IPS-18c (cell line): ENCODE data around the gene GPN3.
"Not testable (repeated sequence)": the region's sequence is repeated elsewhere in the genome, so short reads cannot be mapped to it uniquely, and the experiment has no call there.

Experiments
- H3K4me3 ChIP-seq: 2 replicates; pipeline ENCODE4 v1.7.0; 2013; ENCODE audit warnings: low read depth, mild to moderate bottlenecking, low read length, moderate library complexity; ENCODE audit not compliant: insufficient read depth
- H3K9me3 ChIP-seq: one replicate; pipeline ENCODE4 v1.6.1; 2013; ENCODE audit warnings: mild to moderate bottlenecking, low read length, moderate library complexity; ENCODE audit not compliant: control insufficient read depth, insufficient read depth

GPN3 gene

DNA sequence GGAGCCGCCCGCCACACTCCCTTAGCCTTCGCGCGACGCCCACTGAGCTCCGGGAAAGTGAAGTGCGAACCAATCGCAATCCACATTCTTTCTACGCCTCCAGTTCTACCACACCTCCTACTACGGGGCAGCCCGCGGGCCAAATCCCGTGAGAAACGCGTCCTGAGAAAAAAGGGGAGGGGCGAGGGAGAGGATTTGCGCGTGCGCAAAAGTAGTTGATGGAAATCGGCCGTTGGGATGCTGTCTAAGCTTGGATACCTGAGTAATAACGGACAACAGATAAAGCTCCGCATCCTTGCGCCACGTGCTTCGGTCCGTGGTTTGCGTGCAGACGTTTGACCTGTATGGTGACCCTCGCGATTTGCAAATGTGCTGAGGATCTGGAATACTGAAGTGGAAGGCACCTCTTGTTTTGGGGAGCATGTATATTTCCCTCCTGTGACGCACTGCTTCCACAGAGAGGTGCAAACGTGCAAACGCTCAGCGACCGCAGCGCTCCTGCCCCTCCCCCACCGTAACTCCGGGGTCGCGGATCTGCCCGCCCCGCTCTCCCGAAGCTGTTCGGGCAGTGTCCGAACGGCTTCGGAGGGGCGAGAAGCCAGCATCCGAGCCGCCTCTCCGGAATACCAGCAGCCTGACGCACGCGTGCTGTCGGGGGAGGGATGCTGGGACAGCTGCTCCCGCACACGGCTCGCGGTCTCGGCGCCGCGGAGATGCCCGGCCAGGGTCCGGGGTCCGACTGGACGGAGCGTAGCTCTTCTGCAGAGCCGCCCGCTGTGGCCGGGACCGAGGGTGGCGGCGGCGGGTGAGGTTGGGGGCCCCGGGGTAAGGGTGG, at the start of gene GPN3, which contains the start of gene FAM216A:
Gene GPN3 (minus strand): TSS at position 44 of the 835 bp plus-strand sequence. CDS start 54 bp downstream, outside the sequence.
Gene FAM216A (plus strand): TSS at position 632 of the 835 bp plus-strand sequence. CDS start 31 bp downstream, at position 663.
- Histone ChIP-seq H3K4me3 (peak within 1 kb of the TSS; percentile 96), H3K9me3 (no peaks in the 10 kb centered on the region)

DNA sequence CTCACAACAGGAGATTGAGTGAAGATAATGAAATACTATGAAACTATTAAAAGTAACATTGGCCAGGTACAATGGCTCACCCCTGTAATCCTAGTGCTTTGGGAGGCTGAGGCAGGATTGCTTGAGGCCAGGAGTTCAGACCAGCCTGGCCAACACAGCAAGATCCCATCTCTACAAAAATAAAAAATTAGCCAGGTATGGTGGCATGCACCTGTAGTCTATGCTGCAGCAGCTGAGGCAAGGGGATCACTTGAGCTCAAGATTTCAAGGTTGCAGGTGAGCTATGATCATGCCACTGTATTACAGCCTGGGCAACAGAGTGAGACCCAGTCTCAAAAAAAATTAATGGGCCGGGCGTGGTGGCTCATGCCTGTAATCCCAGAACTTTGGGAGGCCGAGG, 48.9 kb upstream of the GPN3 start:
- Histone ChIP-seq H3K4me3 (no peak overlapping the region), H3K9me3 (no peaks in the 10 kb centered on the region)

DNA sequence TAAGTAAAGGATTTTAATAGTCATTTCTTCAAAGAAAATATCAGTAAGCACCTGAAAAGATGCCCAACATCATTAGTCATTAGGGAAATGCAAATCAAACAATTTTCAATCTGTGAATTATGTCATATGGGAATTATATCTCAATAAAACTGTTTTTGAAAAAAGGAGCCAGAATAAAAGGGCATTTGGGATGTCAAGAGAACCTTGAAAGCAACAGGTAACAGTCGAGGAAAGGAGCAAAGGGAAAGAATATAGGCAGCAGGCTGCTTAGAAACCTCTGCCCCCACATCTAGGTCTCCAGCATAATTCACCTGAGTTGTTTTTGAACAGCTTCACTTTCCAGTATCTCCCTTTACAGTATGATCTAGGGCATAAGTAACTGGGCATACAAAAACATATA, 46.3 kb upstream of the GPN3 start:
- H3K9me3 ChIP-seq: no peaks in the 10 kb centered on the region
- no peak overlapping the region for H3K4me3 ChIP-seq

DNA sequence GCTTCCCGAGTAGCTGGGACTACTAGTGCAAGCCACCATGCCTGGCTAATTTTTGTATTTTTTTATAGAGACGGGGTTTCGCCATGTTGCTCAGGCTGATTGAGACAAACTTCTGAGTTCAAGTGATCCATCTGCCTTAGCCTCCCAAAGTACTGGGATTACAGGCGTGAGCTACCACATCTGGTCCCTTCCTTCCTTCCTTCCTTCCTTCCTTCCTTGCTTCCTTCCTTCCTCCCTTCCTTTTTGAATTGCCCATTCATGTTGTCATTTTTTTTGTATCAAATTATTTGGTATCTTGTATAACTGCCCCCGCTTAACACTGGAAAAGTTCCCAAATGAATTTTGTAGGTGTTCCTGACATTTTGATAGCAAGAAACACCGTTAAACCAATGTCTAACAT, 45.8 kb upstream of the GPN3 start:
- no peaks in the 10 kb centered on the region for H3K9me3 ChIP-seq
- H3K4me3 ChIP-seq: no peak overlapping the region

DNA sequence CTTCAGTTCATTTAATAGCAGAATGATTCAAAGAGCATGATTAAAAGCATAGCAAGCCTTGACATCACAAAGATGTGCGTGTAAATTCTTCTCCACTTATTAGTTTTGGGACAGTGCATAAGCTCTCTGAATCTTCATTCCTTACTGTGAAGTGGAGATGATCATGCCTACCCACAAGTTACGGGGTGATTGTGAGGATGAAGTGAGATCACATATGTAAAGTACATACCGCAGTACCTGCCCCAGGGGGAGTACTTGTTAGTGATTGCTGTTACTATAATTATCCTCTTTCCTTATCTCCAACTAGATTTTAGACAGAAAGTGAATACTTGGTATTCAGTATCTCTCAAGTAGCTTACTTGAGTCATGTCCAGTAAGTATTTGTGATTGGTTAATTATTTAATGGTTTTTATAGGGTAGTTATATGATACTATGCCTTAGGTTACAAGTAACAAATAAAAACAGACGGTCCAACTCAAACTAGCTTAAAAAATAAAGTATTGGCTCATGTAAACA, 40.1 kb upstream of the GPN3 start:
- Histone ChIP-seq H3K4me3 (no peak overlapping the region), H3K9me3 (peaks cover 2% of the 10 kb centered on the region)

DNA sequence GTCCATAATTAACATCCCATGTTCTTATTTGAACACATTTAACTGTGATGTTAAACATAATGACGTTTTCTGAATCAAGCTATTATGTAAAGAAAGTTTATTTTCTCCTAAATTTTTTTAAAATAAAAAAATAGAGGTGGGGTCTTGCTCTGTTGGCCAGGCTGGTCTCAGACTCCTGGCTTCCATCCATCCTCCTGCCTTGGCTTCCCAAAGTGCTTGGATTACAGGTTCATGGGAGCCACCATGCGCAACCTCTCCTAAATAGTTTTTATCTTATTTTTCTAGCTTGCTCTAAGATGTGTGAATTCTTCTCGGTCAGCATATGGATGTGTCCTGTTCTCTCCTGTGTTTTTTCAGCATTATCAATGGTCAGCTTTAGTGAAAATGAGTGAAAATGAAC, 37.3 kb upstream of the GPN3 start:
- H3K9me3 ChIP-seq: peaks cover 7% of the 10 kb centered on the region
- H3K4me3 ChIP-seq: no peak overlapping the region

DNA sequence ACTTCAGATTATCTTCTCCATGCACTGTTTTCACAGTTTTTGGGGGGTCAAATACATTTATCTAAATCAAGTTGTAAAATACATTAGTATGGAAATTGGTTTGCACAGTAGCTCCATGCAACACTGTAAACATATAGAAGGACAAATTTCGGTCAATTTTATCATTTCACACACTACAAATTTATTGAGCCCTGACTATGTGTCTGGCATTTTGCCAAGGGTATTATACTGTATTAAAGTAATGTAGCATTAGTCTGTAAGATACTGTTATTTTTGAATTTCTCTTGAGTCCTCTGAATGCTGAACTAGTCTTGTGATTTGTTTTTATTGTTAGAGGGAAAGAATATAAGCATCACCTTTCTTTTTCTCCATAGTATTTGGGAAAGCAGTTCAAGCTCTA, 35.4 kb upstream of the GPN3 start:
- H3K9me3 ChIP-seq: peaks cover 7% of the 10 kb centered on the region
- H3K4me3 ChIP-seq: no peak overlapping the region

DNA sequence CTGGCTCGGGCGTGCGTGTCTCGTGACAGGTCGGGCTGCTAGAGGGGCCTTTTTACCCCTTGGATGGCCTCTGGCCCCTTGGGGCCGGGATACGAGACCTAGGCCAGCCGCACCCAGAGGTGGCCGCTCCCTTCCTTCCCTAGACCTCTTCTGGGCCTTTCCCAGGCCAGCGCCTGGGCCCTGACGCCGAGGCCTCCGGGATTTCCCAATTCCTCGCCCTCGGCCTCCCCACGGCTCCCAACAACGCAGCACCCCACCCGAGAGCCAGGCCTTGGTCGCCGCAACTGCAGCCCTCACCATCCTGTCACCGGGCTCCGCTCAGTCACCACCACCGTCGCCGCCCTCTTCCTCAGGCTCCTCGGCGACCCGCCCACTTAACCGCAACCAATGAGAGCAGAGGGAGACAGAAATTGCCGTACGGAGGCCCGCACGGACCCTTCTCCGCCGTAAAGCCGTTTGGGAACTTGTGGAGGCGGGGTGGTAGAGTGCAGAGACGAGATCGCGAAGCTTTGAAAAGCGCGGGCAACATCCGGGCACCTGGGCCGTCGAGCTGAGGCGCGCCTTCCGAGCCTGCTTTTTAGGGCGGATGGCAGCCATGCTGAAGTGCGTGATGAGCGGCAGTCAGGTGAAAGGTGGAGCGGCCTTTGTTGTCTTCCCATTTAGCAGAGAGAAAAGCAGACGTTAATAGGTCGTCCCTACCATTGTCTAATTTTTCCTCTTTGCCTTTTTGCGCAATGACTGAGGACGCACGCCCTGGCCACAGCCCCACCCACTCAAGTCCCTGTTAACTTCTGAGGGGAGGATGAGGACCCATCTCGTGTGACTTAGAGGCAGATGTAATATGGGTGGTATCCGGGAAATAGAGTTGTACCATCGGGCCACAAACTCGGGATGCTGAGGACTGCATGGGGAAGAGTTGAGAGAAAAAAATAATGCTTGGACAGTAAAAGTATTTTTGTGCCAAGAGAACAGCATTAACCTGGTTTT, 34.0 kb upstream of the GPN3 start, which contains the start of the genes RAD9B and VPS29:
Gene RAD9B (plus strand): TSS at position 580 of the 987 bp plus-strand sequence. CDS start 7 bp downstream, at position 587.
Gene VPS29 (minus strand): TSS at position 360 of the 987 bp plus-strand sequence. CDS start 60 bp downstream, at position 300.
- Histone ChIP-seq H3K4me3 (peak within 1 kb of the TSS; percentile 97), H3K9me3 (peaks cover 7% of the 10 kb centered on the region)

DNA sequence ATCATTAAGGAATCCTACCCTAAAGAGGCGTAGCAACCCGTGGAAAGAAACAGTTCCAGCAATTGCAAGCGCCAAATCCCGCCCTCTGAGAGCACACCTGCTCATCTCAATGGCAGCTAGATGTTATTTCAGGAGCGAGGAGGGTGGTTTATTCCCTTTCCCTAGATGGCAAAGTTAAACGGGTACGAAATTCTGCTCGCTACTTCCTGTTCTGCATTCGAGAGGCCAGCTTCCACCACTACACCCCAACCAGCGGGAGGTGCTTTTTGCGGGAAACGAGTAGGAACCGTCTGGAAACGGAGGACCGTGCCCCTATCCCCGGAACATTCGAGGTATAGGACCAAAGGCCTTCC, 33.3 kb upstream of the GPN3 start:
- H3K9me3 ChIP-seq: peaks cover 7% of the 10 kb centered on the region

DNA sequence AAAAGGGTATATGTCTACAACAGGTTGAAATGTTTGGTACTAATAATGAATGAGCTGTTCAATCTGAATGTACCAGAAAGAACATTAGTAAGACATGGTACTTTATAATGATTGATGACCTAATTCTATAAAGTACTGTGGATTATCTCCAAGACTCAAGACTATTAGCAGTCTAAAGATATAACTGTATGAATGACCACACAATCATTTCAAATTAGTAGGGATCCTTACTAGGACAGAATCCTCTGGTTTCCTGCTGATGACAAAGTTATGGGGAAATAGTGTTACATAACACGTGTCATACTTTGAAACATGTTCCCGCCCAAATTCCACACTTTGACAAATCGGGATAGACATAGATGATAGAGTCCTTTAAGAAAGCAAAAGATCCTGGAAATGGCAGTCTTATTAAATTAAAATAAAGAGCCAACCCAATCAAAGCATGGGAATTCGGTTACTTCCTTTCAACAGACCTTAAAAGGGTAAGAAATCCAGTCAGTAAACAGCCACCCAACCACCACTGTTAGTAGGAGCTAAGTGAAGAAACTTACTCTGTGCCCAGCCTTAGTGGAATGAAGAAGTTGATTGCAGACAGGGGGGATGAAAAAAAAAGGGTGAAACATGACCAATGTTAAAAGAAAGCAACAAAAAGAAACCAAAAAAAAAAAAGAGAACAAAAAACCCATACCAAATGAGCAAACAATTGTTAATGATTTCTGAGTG, 31.1 kb upstream of the GPN3 start:
- Histone ChIP-seq H3K4me3 (no peak overlapping the region), H3K9me3 (peaks cover 5% of the 10 kb centered on the region)

More for the DNA sequence above, 33.3 kb upstream of the GPN3 start:
- H3K4me3 ChIP-seq: peak overlapping the region; percentile 97

DNA sequence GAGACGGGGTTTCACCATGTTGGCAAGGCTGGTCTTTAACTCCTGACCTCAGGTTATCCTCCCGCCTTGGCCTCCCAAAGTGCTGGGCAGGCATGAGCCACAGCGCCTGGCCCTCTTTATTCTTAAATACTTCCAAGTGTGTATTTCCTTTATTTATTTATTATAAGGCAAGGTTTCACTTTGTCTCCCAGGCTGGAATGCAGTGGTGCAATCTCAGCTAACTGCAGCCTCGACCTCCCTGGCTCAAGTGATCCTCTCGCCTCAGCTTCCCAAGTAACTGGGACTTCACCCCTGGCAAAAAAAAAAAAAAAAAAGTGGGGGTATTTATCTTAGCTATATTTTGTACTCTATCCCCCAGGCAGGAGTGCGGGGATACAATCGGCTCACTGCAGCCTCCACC, 7.4 kb upstream of the GPN3 start:
- Histone ChIP-seq H3K9me3 (no peaks in the 10 kb centered on the region), H3K4me3 (no peak overlapping the region)

DNA sequence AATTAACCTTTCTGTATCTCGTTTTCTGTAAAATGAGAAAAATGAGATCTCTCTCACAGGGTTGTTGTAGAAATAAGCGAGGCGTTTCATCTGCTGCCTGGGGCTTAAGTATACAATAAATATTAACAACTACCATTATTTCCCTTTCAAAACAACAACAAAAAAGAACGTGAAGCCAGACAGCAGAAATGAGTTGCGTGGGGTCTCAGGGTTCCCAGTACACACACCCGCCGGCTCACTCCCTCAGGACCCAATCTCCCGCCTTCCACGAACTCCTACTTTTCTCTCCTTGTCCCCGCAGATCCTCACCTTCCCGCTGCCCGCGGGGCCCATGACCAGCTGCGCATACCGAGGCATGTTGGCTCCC, 227 bp downstream of the GPN3 start:
- peak overlapping the region; percentile 96 for H3K4me3 ChIP-seq
- no peaks in the 10 kb centered on the region for H3K9me3 ChIP-seq

DNA sequence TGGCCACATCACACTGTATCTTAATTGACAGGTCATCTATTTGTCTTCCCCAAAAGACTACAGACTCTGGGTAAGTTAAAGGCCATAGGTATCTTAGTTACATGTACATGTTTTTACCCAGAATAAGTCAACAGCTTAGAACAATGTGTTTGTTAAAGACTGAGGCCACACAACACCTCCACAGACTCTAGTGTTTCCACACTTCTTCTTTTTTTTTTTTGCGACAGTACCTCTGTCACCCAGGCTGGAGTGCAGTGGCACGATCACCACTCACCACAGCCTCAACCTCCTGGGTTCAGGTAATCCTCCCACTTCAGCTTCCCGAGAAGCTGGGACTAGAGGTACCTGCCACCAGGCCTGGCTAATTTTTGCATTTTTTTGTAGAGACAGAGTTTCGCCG, 1.3 kb downstream of the GPN3 start:
- Histone ChIP-seq H3K4me3 (peak overlapping the region; percentile 96; the same call in 1 of the 2 replicates), H3K9me3 (no peaks in the 10 kb centered on the region)

DNA sequence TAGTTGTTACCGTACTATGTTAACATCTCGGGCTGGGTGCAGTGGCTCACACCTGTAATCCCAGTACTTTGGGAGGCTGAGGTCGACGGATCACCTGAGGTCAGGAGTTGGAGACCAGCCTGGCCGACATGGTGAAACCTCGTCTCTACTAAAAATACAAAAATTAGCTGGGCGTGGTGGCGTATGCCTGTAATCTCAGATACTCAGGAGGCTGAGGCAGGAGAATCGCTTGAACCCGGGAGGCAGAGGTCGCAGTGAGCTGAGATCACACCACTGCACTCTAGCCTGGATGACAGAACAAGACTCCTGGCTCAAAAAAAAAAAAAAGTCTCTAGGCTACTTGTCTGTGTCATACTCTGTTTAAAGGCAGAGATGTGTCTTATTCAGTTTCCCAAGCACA, 2.3 kb downstream of the GPN3 start:
- not testable (repeated sequence) for H3K9me3 ChIP-seq

DNA sequence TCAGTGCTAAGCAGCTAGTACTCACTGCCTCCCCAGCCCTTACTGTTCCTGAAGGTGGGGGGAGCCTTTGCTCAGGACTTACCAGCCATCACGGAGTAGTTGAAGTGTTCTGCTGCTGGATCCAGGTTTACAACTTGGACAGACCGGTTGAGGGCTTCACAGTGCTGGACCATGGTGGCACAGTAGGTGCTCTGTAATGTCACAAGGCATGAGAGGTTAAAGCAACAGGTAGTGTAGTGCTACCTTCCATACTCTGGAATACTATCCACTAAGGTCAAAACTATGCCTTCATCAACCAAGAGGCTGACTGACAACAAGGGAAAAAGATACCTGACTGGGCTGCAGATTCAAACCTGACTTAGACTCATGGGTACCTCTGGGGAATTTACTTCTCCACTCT, 3.0 kb downstream of the GPN3 start:
- H3K4me3 ChIP-seq: no peak overlapping the region
- H3K9me3 ChIP-seq: no peaks in the 10 kb centered on the region

More for the DNA sequence above, 2.3 kb downstream of the GPN3 start:
- H3K4me3 ChIP-seq: not testable (repeated sequence)

DNA sequence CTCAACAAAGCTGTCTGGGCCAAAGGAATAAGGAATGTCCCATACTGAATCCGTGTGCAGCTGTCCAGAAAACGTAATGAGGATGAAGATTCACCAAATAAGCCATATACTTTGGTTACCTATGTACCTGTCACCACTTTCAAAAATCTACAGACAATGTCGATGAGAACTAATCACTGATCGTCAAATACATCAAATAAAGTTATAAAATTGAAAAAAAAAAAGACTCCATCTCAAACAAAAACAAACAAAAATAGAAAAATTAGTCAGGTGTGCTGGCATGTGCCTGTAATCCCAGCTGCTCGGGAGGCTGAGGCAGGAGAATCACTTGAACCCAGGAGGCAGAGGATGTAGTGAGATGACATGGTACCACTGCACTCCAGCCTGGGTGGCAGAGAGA, 6.9 kb downstream of the GPN3 start:
- H3K4me3 ChIP-seq, H3K9me3 ChIP-seq: not testable (repeated sequence)

DNA sequence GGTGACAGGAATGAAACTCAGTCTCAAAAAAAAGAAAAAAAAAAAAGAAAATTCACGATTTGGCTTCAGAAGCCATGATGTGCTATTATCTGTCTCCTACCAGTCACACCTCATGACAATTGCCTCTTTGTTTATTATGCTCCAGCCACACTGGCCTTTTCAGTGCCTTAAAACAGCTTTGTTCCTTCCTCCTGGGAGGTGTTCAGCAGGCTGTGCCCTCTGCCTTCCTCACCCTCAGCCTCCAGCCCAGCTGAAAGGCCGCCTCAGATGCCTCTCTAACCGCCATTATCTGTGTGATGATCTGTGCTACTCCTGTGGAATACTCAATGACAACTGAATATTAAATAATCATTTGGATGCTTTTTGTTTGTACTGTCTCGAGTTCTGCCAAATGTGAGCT, 9.3 kb downstream of the GPN3 start:
- Histone ChIP-seq H3K4me3 (no peak overlapping the region), H3K9me3 (no peaks in the 10 kb centered on the region)
